ENCODE data around the gene POLR2I. TPM values are rescaled to one million over a fixed set of nuclear protein-coding genes. Genes with fewer than 3 reads are reported as not detected.

POLR2I gene
- total and polyA plus RNA-seq, 9 of the 15 experiments (the other 6 are each of a cell fraction or from before 2014, with no cell fraction given), result 28.0 to 283 (median 123) TPM

- TF ChIP-seq ZNF592 (IDR thresholded peaks at IDR 0.05), result peak; percentile 57; the same call in 1 of the 2 replicates
- TF ChIP-seq MAZ (CRISPR knock-in tag; conservative IDR thresholded peaks at IDR 0.05 in 1 of 2, IDR thresholded peaks at IDR 0.05 in 1 of 2), result no peak
- no peak for TF ChIP-seq ZNF511 (CRISPR knock-in tag; IDR thresholded peaks at IDR 0.05)
- TF ChIP-seq CBX2 (IDR thresholded peaks at IDR 0.05; ENCODE audit: insufficient read depth, low read length, poor library complexity, severe bottlenecking), result no peak
- TF ChIP-seq HDAC8 (tag; IDR thresholded peaks at IDR 0.05), result peak; percentile 62; the same call in 1 of the 2 replicates
- peak in 1 of 2 experiments; percentile 29; a peak in 1 of 4 replicates for TF ChIP-seq TRIM24 (IDR thresholded peaks at IDR 0.05)
- no peak for TF ChIP-seq SAFB2 (IDR thresholded peaks at IDR 0.05; ENCODE audit: borderline replicate concordance, low read depth, low read length, severe bottlenecking)
- TF ChIP-seq SIRT6 (IDR thresholded peaks at IDR 0.05; ENCODE audit: low read depth, low read length), result no peak
- no peak for TF ChIP-seq PHF21A (IDR thresholded peaks at IDR 0.05; ENCODE audit: borderline replicate concordance, low read depth)
- TF ChIP-seq ERF (CRISPR knock-in tag; IDR thresholded peaks at IDR 0.05), result no peak
- peak; percentile 71 for TF ChIP-seq SMAD4 (CRISPR knock-in tag; conservative IDR thresholded peaks at IDR 0.05)
- TF ChIP-seq TAF1 (IDR thresholded peaks at IDR 0.05; ENCODE audit: control insufficient read depth, extremely low read depth, insufficient read depth, low read length, severe bottlenecking), result no peak
- TF ChIP-seq THRA (IDR thresholded peaks at IDR 0.05), result no peak
- no peak for TF ChIP-seq CBX3 (IDR thresholded peaks at IDR 0.05; ENCODE audit: borderline replicate concordance in 1 of 2, low read length in 2 of 2)
- TF ChIP-seq DMBX1 (CRISPR knock-in tag; IDR thresholded peaks at IDR 0.05; ENCODE audit: borderline replicate concordance), result peak; percentile 57; the same call in 1 of the 2 replicates
- no peak for TF ChIP-seq ATF7 (IDR thresholded peaks at IDR 0.05)
- no peak for TF ChIP-seq BRF2 (IDR thresholded peaks at IDR 0.05; ENCODE audit: borderline replicate concordance, insufficient read depth, insufficient read length)
- TF ChIP-seq ZNF740 (CRISPR knock-in tag; IDR thresholded peaks at IDR 0.05), result no peak
- no peak for TF ChIP-seq ZNF740 (tag; IDR thresholded peaks at IDR 0.05)
- TF ChIP-seq STAT5B (CRISPR knock-in tag; IDR thresholded peaks at IDR 0.05), result no peak
These were observed 7.7 kb downstream of the POLR2I start (continued) for GRCh38 chr19:36106991-36107390.

All from K562 (cell line).